HFFc6 (cell line): Measurements from ENCODE around the gene ARHGEF17. TPM values are rescaled to one million over a fixed set of nuclear protein-coding genes. Genes with fewer than 3 reads are reported as not detected.

Experiments used
- DNase-seq: peaks from one replicate; pipeline ENCODE4 v3.0.0-alpha.2; 2018
- H3K27ac Mint-ChIP-seq: 2 replicates; pipeline ENCODE4 v1.8.0; 2020; ENCODE audit warnings: mild to moderate bottlenecking, mixed read lengths
- H3K27me3 Mint-ChIP-seq: 2 replicates; pipeline ENCODE4 v1.8.0; 2021; ENCODE audit warnings: mild to moderate bottlenecking, moderate library complexity, mixed read lengths; ENCODE audit not compliant: insufficient read depth
- H3K36me3 Mint-ChIP-seq: 2 replicates; pipeline ENCODE4 v1.8.0; 2021; ENCODE audit warnings: low read depth, mixed read lengths
- H3K4me1 Mint-ChIP-seq: 2 replicates; pipeline ENCODE4 v1.8.0; 2020; ENCODE audit warnings: low read depth, mixed read lengths
- H3K4me3 Mint-ChIP-seq: 2 replicates; pipeline ENCODE4 v1.8.0; 2020; ENCODE audit warnings: mild to moderate bottlenecking, moderate library complexity, mixed read lengths
- H3K9me3 Mint-ChIP-seq: 2 replicates; pipeline ENCODE4 v1.8.0; 2020; ENCODE audit warnings: mild to moderate bottlenecking, mixed read lengths
- total RNA-seq, 6 experiments: library from RNA; stranded (reverse); fragmentation: NEBNext Ultra II Directional; extraction: Animal tissue kit (Norgen Biotek cat#: 25700); gene quantifications; 2 replicates in 1 of 6; 3 replicates in 5 of 6; pipeline ENCODE4 v1.2.3, GENCODE V29; 2021
- TF ChIP-seq, protein P1 (sequence below): fragments of 200-600 bp; sonication (generic); IDR thresholded peaks from 2 replicates; pipeline ENCODE4 v1.5.0; 2021; ENCODE audit warnings: antibody characterized with exemption, mild to moderate bottlenecking

The ARHGEF17 gene
- total RNA-seq, 6 experiments from 2014 or later, result 84.6 to 112 (median 92.1) TPM

DNA sequence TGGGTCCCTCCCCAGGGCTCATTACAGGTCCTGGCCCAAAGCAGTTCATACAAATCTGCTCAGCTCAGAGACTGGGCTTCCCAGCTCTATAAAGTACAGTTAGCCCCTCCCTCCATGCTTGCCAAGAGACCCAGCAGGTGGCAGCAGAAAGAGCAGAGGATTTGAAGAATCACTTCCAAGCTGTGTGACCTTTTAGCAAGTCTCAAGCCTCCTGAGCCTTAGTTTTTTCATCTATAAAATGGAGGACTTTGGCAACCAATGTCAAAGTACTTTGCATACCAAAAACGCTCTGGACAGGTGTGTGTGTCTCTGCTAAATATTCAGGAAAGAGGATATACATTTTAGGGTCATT is 94.7 kb downstream of the ARHGEF17 start:
- Mint-ChIP-seq H3K27me3 (peaks cover 2% of the 10 kb centered on the region), H3K4me1 (peaks cover 22% of the 10 kb centered on the region), H3K4me3 (no peak overlapping the region), H3K27ac (peak overlapping the region; percentile 37; the same call in 1 of the 2 replicates), H3K36me3 (peaks cover under 1% of the 10 kb centered on the region; the same call in 1 of the 2 replicates), H3K9me3 (no peaks in the 10 kb centered on the region)
- DNase-seq, result no peak
- TF ChIP-seq, protein P1, sequence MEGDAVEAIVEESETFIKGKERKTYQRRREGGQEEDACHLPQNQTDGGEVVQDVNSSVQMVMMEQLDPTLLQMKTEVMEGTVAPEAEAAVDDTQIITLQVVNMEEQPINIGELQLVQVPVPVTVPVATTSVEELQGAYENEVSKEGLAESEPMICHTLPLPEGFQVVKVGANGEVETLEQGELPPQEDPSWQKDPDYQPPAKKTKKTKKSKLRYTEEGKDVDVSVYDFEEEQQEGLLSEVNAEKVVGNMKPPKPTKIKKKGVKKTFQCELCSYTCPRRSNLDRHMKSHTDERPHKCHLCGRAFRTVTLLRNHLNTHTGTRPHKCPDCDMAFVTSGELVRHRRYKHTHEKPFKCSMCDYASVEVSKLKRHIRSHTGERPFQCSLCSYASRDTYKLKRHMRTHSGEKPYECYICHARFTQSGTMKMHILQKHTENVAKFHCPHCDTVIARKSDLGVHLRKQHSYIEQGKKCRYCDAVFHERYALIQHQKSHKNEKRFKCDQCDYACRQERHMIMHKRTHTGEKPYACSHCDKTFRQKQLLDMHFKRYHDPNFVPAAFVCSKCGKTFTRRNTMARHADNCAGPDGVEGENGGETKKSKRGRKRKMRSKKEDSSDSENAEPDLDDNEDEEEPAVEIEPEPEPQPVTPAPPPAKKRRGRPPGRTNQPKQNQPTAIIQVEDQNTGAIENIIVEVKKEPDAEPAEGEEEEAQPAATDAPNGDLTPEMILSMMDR, result peak; percentile 54; the same call in 1 of the 2 replicates

DNA sequence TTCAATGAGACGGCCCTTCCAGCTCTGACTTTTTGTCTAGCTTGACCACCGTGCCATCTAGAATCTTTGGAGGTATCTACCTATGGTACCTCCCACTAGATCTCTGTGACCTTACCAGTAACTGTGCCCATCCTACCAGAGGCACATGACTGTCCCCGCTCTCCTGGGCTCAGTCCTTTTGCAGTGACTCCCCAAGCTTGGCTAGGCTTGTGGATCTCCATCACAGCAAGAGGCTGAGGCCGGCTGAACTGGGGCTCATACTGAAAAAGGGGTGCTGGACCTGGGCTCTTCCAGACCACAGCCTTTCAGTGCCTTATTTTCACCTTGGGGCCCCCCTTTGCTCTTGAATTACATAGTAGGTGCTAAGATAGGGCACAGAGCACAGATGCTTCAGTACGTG is 95.5 kb downstream of the ARHGEF17 start:
- Mint-ChIP-seq H3K9me3 (no peaks in the 10 kb centered on the region), H3K36me3 (peaks cover 5% of the 10 kb centered on the region; the same call in 1 of the 2 replicates), H3K27me3 (peaks cover 2% of the 10 kb centered on the region), H3K4me1 (peaks cover 22% of the 10 kb centered on the region), H3K4me3 (no peak overlapping the region), H3K27ac (no peak overlapping the region)
- TF ChIP-seq, protein P1, result no peak
- DNase-seq, result no peak

DNA sequence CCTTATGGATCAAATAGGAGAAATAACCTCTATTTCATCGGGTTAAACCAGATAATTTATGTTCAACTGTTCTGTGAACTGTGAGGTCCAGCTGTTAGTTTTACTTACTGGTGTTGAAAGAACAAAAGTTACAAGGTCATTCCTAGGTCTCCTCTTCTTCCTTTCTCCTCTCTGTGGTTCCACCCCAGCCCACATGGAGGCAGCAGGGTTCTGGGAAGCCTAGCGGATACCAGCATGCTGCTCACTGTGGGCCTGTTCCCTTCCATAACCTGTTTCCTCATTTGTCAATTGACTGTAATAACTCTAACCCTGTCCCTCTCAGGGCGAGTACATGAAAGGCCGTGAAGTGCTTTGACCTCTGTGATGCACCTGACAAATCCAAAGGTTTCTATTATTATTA is 96.0 kb downstream of the ARHGEF17 start:
- Mint-ChIP-seq H3K36me3 (peaks cover 8% of the 10 kb centered on the region; the same call in 1 of the 2 replicates), H3K27ac (no peak overlapping the region)
- DNase-seq, result peak; percentile 28

DNA sequence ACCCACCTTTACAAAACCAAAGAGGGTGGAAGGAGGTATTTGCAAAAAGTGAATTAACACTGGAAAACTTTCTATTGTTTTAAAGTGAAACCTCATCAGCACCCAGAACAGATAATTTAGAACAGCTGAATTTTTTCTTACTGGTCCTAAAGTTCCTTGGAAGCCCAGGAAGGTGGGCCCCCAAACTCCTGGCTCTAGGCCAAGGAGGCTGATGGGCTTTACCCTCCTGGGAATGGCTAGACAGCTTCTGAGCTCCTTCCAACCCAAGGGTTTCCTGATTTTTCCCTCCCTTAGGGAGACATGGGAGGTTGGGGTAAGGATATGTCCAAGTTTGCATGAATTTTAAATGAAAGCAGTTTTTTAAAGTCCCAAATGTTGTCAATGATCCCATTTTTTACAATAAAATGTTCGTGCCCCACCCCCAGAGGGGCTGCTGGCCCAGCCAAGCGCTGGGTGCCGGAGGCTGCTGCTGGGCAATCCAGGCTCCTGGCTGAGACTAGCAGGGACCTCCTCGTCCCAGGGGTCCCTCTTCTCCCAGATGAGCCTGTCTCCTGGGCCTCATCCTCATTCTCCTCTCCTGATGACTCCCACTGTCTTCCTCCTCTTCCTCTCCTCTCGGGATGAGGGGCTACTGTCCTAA is 96.5 kb downstream of the ARHGEF17 start:
- TF ChIP-seq, protein P1, result no peak
- H3K36me3 Mint-ChIP-seq, result peaks cover 14% of the 10 kb centered on the region; the same call in 1 of the 2 replicates
- peaks cover 21% of the 10 kb centered on the region for H3K4me1 Mint-ChIP-seq
- no peak overlapping the region for H3K4me3 Mint-ChIP-seq
- H3K27ac Mint-ChIP-seq, result no peak overlapping the region
- no peak for DNase-seq
- no peaks in the 10 kb centered on the region; the same call in none of the 2 replicates for H3K27me3 Mint-ChIP-seq
- no peaks in the 10 kb centered on the region for H3K9me3 Mint-ChIP-seq

More for the DNA sequence above, 96.0 kb downstream of the ARHGEF17 start:
- Mint-ChIP-seq H3K4me1 (peaks cover 21% of the 10 kb centered on the region), H3K27me3 (peaks cover 2% of the 10 kb centered on the region), H3K9me3 (no peaks in the 10 kb centered on the region), H3K4me3 (no peak overlapping the region)
- TF ChIP-seq, protein P1, result peak; percentile 66

DNA sequence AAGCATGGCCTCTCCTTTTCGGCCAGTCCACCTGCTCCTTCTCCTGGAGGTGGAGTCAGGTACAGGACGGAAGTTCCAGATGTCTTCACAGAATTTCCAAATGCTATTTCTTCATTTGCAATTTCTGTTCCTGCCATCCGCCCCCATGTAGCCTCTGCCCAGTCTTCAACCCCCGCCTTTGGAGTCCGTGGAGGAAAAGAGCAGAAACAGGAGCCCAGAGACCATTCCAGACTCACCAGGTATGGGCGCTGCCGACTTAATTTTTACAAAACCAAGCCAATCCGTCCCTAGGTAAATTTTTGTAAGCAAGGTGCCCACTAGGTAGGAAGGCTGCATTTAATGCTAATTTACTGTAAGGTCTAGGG is 97.1 kb downstream of the ARHGEF17 start:
- Mint-ChIP-seq H3K27ac (no peak overlapping the region), H3K27me3 (no peaks in the 10 kb centered on the region; the same call in none of the 2 replicates)
- TF ChIP-seq, protein P1, result no peak

More for the DNA sequence above, 97.1 kb downstream of the ARHGEF17 start:
- peaks cover 26% of the 10 kb centered on the region for H3K4me1 Mint-ChIP-seq
- H3K4me3 Mint-ChIP-seq, result no peak overlapping the region
- no peak for DNase-seq
- H3K9me3 Mint-ChIP-seq, result no peaks in the 10 kb centered on the region
- peaks cover 17% of the 10 kb centered on the region; the same call in 1 of the 2 replicates for H3K36me3 Mint-ChIP-seq
